ENCODE measurements around the gene TCF12. TPM values are rescaled to one million over a fixed set of nuclear protein-coding genes. Genes with fewer than 3 reads are reported as not detected.
A peak's percentile ranks its signal among the peaks of the same experiment; 100 is the strongest.

Gene TCF12
- total RNA-seq, 1 experiment from 2014 or later: 76.7 TPM

DNA sequence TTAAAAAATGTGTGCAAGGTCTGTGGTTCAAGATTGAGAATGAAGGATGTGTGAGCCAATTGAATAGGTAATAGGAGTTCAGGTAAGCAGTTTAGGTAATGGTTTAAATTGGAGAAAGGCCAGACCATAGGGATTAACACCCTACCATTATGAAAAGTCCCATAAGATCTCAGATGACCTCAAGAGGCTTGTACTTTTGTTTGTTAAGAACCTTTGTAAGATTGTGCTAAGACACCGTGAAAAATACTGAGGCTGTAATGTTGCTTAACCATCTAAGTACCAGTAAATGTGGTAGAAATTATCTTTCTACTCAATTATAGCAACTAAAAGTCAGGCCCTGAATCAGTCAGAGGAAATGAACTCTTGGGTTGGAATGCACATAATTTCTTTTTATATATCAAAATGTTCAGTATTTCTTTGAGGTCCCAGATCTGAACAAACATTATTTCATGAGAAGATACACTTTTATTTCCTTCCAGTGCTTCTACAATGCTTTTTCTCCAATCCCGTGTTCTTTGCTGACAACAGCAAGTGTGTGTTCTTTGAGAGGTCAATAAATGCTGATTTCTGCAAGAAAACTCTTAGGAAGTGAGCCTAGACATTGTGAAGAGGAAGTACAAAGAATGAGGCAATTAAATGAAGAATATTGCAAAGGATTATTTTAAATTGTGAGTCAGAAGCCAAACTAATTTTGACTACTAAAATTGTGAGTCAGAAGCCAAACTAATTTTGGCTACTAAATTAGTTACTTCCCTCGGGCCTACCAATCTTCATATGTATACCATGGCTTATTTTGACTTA is 66.4 kb downstream of the TCF12 start:
- Histone ChIP-seq H3K4me1 (ENCODE audit: insufficient read depth, low read length) (no peaks in the 10 kb centered on the region), H3K4me2 (ENCODE audit: insufficient read depth, insufficient read length, low read length) (no peak overlapping the region), H3K27ac (ENCODE audit: insufficient read length, low read depth, low read length) (no peak overlapping the region), H3K14ac (ENCODE audit: insufficient read depth, low read length) (no peak overlapping the region), H3K18ac (ENCODE audit: insufficient read length, low read depth, low read length) (no peak overlapping the region), H2AFZ (ENCODE audit: low read length) (no peak overlapping the region), H4K91ac (ENCODE audit: insufficient read length, low read depth, low read length) (no peak overlapping the region), H2BK120ac (ENCODE audit: low read depth, low read length, poor library complexity, severe bottlenecking) (no peak overlapping the region), H4K8ac (replicated peaks; ENCODE audit: insufficient read length, low read depth, low read length) (no peak overlapping the region), H3K9me3 (ENCODE audit: control insufficient read depth, low read depth, low read length) (no peaks in the 10 kb centered on the region), H3K79me1 (ENCODE audit: insufficient read depth, low read depth, low read length, poor library complexity, severe bottlenecking) (peaks cover 7% of the 10 kb centered on the region), H3K4ac (ENCODE audit: low read depth, low read length) (no peak overlapping the region), H2BK15ac (ENCODE audit: low read depth, low read length) (no peak overlapping the region), H3K9ac (ENCODE audit: extremely low read depth, insufficient read length, low read length) (no peak overlapping the region), H2BK5ac (ENCODE audit: insufficient read length, low read length) (no peak overlapping the region), H3K27me3 (ENCODE audit: insufficient read depth, low read length) (no peaks in the 10 kb centered on the region), H3K56ac (ENCODE audit: insufficient read length, low read depth, low read length) (no peak overlapping the region), H3K23ac (ENCODE audit: insufficient read length, low read depth, low read length) (no peak overlapping the region), H3K23me2 (ENCODE audit: insufficient read length, low read depth, low read length, poor library complexity, severe bottlenecking) (no peaks in the 10 kb centered on the region), H2BK12ac (ENCODE audit: insufficient read length, low read depth, low read length) (no peak overlapping the region), H3K79me2 (ENCODE audit: insufficient read depth, low read length) (peaks cover 7% of the 10 kb centered on the region; the same call in 1 of the 2 replicates), H2BK20ac (ENCODE audit: low read depth, low read length, poor library complexity, severe bottlenecking) (no peak overlapping the region), H4K20me1 (ENCODE audit: control insufficient read depth, insufficient read depth, insufficient read length) (no peaks in the 10 kb centered on the region), H2AK5ac (ENCODE audit: insufficient read length, low read length) (no peak overlapping the region), H3T11ph (ENCODE audit: low read length) (no peak overlapping the region), H4K5ac (ENCODE audit: insufficient read length, low read depth, low read length) (no peak overlapping the region)
- Mint-ChIP-seq H3K27ac (peak overlapping the region in 1 of 3 experiments; percentile 38; a peak in 2 of 7 replicates), H3K4me1 (peaks cover 22 to 25% of the 10 kb centered on the region in 2 experiments), H3K9me3 (no peaks in the 10 kb centered on the region), H3K27me3 (ENCODE audit: low read depth) (no peaks in the 10 kb centered on the region), H3K36me3 (ENCODE audit: insufficient read depth in 1 of 3, low read depth in 3 of 3) (no peaks in the 10 kb centered on the region), H3K4me3 (no peak overlapping the region)
- no peak for DNase-seq
- no CpG with 5 or more reads among the region's 3 CpGs for WGBS (ENCODE audit: extremely low coverage, insufficient read length, low lambda C conversion rate)
- TF ChIP-seq, protein P1, sequence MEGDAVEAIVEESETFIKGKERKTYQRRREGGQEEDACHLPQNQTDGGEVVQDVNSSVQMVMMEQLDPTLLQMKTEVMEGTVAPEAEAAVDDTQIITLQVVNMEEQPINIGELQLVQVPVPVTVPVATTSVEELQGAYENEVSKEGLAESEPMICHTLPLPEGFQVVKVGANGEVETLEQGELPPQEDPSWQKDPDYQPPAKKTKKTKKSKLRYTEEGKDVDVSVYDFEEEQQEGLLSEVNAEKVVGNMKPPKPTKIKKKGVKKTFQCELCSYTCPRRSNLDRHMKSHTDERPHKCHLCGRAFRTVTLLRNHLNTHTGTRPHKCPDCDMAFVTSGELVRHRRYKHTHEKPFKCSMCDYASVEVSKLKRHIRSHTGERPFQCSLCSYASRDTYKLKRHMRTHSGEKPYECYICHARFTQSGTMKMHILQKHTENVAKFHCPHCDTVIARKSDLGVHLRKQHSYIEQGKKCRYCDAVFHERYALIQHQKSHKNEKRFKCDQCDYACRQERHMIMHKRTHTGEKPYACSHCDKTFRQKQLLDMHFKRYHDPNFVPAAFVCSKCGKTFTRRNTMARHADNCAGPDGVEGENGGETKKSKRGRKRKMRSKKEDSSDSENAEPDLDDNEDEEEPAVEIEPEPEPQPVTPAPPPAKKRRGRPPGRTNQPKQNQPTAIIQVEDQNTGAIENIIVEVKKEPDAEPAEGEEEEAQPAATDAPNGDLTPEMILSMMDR (conservative IDR thresholded peaks at IDR 0.05): no peak

Measured in H9 (cell line).